Midbrain (tissue), 1 donor: Measurements from ENCODE around the gene PEAK3.

Experiments used
- DNase-seq: peaks from one replicate; lab custom pipeline; 2025; lab: John Stamatoyannopoulos, UW

Gene PEAK3

GRCh38 chr19:2236314-2237050 is 45.5 kb downstream of the PEAK3 start, which contains the start of the genes PLEKHJ1 and SF3A2:
PLEKHJ1 (minus strand) TSS chr19:2236329; CDS start chr19:2236248, 81 bp downstream.
SF3A2 (plus strand) TSS chr19:2236824; CDS start chr19:2243419, 6,595 bp downstream.
- peak; percentile 93 for DNase-seq

GRCh38 chr19:2236064-2236313 is 46.0 kb downstream of the PEAK3 start:
- no peak for DNase-seq

- DNase-seq = no peak
Measured at GRCh38 chr19:2235381-2236063, 46.5 kb downstream of the PEAK3 start.

- DNase-seq = no peak
Measured at GRCh38 chr19:2234996-2235380, 47.0 kb downstream of the PEAK3 start.

GRCh38 chr19:2233601-2234280 is 48.2 kb downstream of the PEAK3 start:
- no peak for DNase-seq

GRCh38 chr19:2232286-2233151 is 49.5 kb downstream of the PEAK3 start:
- DNase-seq = no peak

GRCh38 chr19:2231621-2232221 is 50.3 kb downstream of the PEAK3 start:
- no peak for DNase-seq

- no peak for DNase-seq
Measured at GRCh38 chr19:2230807-2231533, 51.0 kb downstream of the PEAK3 start.

- no peak for DNase-seq
Measured at GRCh38 chr19:2230033-2230531, 51.9 kb downstream of the PEAK3 start.

GRCh38 chr19:2229103-2230032 is 52.6 kb downstream of the PEAK3 start:
- no peak for DNase-seq

GRCh38 chr19:2228157-2229030 is 53.6 kb downstream of the PEAK3 start:
- no peak for DNase-seq

GRCh38 chr19:2227415-2228156 is 54.4 kb downstream of the PEAK3 start:
- no peak for DNase-seq

- no peak for DNase-seq
Measured at GRCh38 chr19:2226840-2227360, 55.1 kb downstream of the PEAK3 start.

- no peak for DNase-seq
Measured at GRCh38 chr19:2226051-2226839, 55.7 kb downstream of the PEAK3 start.

- DNase-seq = no peak
Measured at GRCh38 chr19:2225415-2226050, 56.4 kb downstream of the PEAK3 start.

- no peak for DNase-seq
Measured at GRCh38 chr19:2224754-2225349, 57.1 kb downstream of the PEAK3 start.
